CD14-positive monocyte (primary cell): ENCODE measurements around the gene NBEAL1. TPM values are rescaled to one million over a fixed set of nuclear protein-coding genes. Genes with fewer than 3 reads are reported as not detected.

Experiments used
- DNase-seq, 3 donors: peaks; one replicate each; pipeline ENCODE4 v3.0.0-alpha.2; 2011 to 2022
- H2AFZ ChIP-seq: 2 replicates; pipeline ENCODE4 v1.6.0; 2012; ENCODE audit warnings: mild to moderate bottlenecking, low read depth, low read length, inconsistent platforms; ENCODE audit not compliant: insufficient read depth, poor library complexity, severe bottlenecking
- H3K27ac ChIP-seq, 2 donors: 1 replicate in 1 of 2; 2 replicates in 1 of 2; pipeline ENCODE4 v1.5.1; 2012 to 2013; ENCODE audit warnings: low read length in 2 of 2, control low read depth in 1 of 2, inconsistent platforms in 1 of 2, low read depth in 1 of 2, mild to moderate bottlenecking in 1 of 2
- H3K27me3 ChIP-seq, 2 donors: one replicate each; pipeline versions ENCODE4 v1.6.0 to v1.6.1; 2011 to 2013; ENCODE audit warnings: low read length in 2 of 2; ENCODE audit not compliant: control insufficient read depth in 2 of 2, insufficient read depth in 2 of 2
- H3K36me3 ChIP-seq, 2 donors: replicated peaks in 1 of 2; 1 replicate in 1 of 2; 2 replicates in 1 of 2; pipeline versions ENCODE4 v1.5.1 to v1.6.1; 2012 to 2013; ENCODE audit warnings: low read length in 2 of 2, control low read depth in 1 of 2, inconsistent platforms in 1 of 2, mild to moderate bottlenecking in 1 of 2; ENCODE audit not compliant: insufficient read depth in 2 of 2, control insufficient read depth in 1 of 2
- H3K4me1 ChIP-seq, 2 donors: 1 replicate in 1 of 2; 2 replicates in 1 of 2; pipeline versions ENCODE4 v1.5.1 to v1.6.1; 2012 to 2013; ENCODE audit warnings: low read length in 2 of 2, control low read depth in 1 of 2, inconsistent platforms in 1 of 2, mild to moderate bottlenecking in 1 of 2, moderate library complexity in 1 of 2; ENCODE audit not compliant: insufficient read depth in 2 of 2, control insufficient read depth in 1 of 2
- H3K4me2 ChIP-seq: replicated peaks from 2 replicates; pipeline ENCODE3; 2012; ENCODE audit warnings: low read length, moderate library complexity, mild to moderate bottlenecking; ENCODE audit not compliant: poor library complexity, severe bottlenecking; ENCODE audit errors: extremely low read depth
- H3K4me3 ChIP-seq, 3 experiments: fragments of 200-600 bp in 1 of 3; sonication (generic) in 1 of 3; replicated peaks in 1 of 3; 1 replicate in 2 of 3; 2 replicates in 1 of 3; pipeline ENCODE4 v1.5.1; 2011 to 2013; ENCODE audit warnings: low read length in 3 of 3, mild to moderate bottlenecking in 3 of 3, control low read depth in 2 of 3, low read depth in 2 of 3, inconsistent platforms in 1 of 3, moderate library complexity in 1 of 3
- H3K79me2 ChIP-seq: 2 replicates; pipeline ENCODE4 v1.6.0; 2012; ENCODE audit warnings: mild to moderate bottlenecking, control low read depth, inconsistent platforms, low read length, moderate library complexity; ENCODE audit not compliant: insufficient read depth
- H3K9ac ChIP-seq: 2 replicates; pipeline ENCODE4 v1.6.0; 2017; ENCODE audit warnings: low read length, mild to moderate bottlenecking; ENCODE audit not compliant: insufficient read depth, poor library complexity, severe bottlenecking
- H3K9me3 ChIP-seq, 2 donors: replicated peaks in 1 of 2; 1 replicate in 1 of 2; 2 replicates in 1 of 2; pipeline versions ENCODE4 v1.5.1 to v1.6.1; 2012 to 2013; ENCODE audit warnings: low read length in 2 of 2, control low read depth in 1 of 2; ENCODE audit not compliant: control insufficient read depth in 1 of 2, insufficient read depth in 1 of 2
- H4K20me1 ChIP-seq: 2 replicates; pipeline ENCODE4 v1.6.0; 2012; ENCODE audit warnings: mild to moderate bottlenecking, low read length, control low read depth, moderate library complexity; ENCODE audit not compliant: insufficient read depth
- H3K27ac Mint-ChIP-seq, 7 donors: one replicate each; pipeline ENCODE4 v1.8.0; 2020; ENCODE audit warnings: mild to moderate bottlenecking in 7 of 7, mixed read lengths in 7 of 7, moderate library complexity in 6 of 7, inconsistent platforms in 2 of 7
- H3K27me3 Mint-ChIP-seq, 3 donors: one replicate each; pipeline ENCODE4 v1.8.0; 2021 to 2022; ENCODE audit warnings: low read depth in 3 of 3, mild to moderate bottlenecking in 3 of 3, mixed read lengths in 3 of 3, moderate library complexity in 3 of 3, inconsistent platforms in 1 of 3
- H3K36me3 Mint-ChIP-seq, 2 donors: one replicate each; pipeline ENCODE4 v1.8.0; 2020; ENCODE audit warnings: mixed read lengths in 2 of 2, inconsistent platforms in 1 of 2, mild to moderate bottlenecking in 1 of 2
- H3K4me1 Mint-ChIP-seq: one replicate; pipeline ENCODE4 v1.8.0; 2020; ENCODE audit warnings: mild to moderate bottlenecking, mixed read lengths
- H3K4me3 Mint-ChIP-seq, 2 donors: one replicate each; pipeline ENCODE4 v1.8.0; 2020; ENCODE audit warnings: mild to moderate bottlenecking in 2 of 2, mixed read lengths in 2 of 2, moderate library complexity in 1 of 2
- H3K9me3 Mint-ChIP-seq, 7 donors: one replicate each; pipeline ENCODE4 v1.8.0; 2020 to 2022; ENCODE audit warnings: mixed read lengths in 7 of 7, mild to moderate bottlenecking in 6 of 7, moderate library complexity in 6 of 7, inconsistent platforms in 2 of 7
- CTCF ChIP-seq: fragments of 200-600 bp; IDR thresholded peaks from one replicate; pipeline ENCODE4 v1.8.0; 2022; ENCODE audit warnings: antibody characterized with exemption, mild to moderate bottlenecking
- WGBS: methylation state at CpG from one replicate; pipeline ENCODE4 v1.1.5; 2013; ENCODE audit warnings: missing lambda C conversion rate; ENCODE audit not compliant: insufficient coverage; 5-methylcytosine and 5-hydroxymethylcytosine counted together
- intact Hi-C, 2 donors: fragments of 100-400 bp; cut with micrococcal nuclease; formaldehyde crosslinking; loops; one replicate each; pipeline versions ENCODE4 v1.15.0 to v1.15.1; 2023
- polyA plus RNA-seq, 3 donors: library from polyadenylated mRNA; depleted of rRNA in 1 of 3; unstranded in 2 of 3; stranded (reverse) in 1 of 3; fragments of 300-500 nt in 2 of 3; fragments of >200 nt in 1 of 3; fragmentation: Illumina TruSeq in 2 of 3; gene quantifications; 1 replicate in 2 of 3; 2 replicates in 1 of 3; pipeline ENCODE4 v1.2.3, GENCODE V29; 2012 to 2021

NBEAL1 gene
- polyA plus RNA-seq, 3 donors, result 2.5 to 5.3 (median 4.4) TPM

DNA sequence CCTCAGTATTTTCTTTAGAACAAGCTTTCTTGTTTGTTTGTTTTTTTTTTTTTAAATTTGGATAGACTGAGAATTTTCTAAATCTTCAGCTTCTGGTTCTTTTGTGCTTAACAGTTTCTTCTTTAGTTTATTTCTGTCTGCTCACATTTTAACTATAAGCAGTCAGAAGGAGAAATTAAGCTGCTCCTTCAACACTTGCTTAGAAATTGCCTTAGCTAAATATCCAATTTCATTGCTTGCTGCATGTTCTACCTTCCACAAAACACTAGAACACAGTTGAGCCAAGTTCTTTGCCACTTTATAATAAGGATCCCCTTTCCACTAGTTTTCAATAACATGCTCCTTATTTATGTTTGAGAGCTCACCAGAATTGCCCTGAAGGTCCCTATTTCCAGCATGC is 57.7 kb downstream of the NBEAL1 start:
- H3K9ac ChIP-seq, result no peak overlapping the region
- H3K27ac ChIP-seq, result no peak overlapping the region
- Mint-ChIP-seq H3K27me3 (no peaks in the 10 kb centered on the region), H3K36me3 (peaks cover 14 to 22% of the 10 kb centered on the region in 2 donors), H3K4me3 (no peak overlapping the region), H3K9me3 (peaks cover 0 to 3% (median 2%) of the 10 kb centered on the region in 7 donors), H3K4me1 (no peaks in the 10 kb centered on the region), H3K27ac (no peak overlapping the region)
- DNase-seq, result no peak
- no peak overlapping the region for H3K4me3 ChIP-seq
- no peaks in the 10 kb centered on the region for H3K4me1 ChIP-seq
- no peak overlapping the region for H3K4me2 ChIP-seq
- H3K79me2 ChIP-seq, result no peaks in the 10 kb centered on the region
- peaks cover 0 to 19% of the 10 kb centered on the region in 2 donors for H3K36me3 ChIP-seq
- intact Hi-C loops, result no loop called here
- no peaks in the 10 kb centered on the region for H3K27me3 ChIP-seq
- H4K20me1 ChIP-seq, result no peaks in the 10 kb centered on the region
- H3K9me3 ChIP-seq, result no peaks in the 10 kb centered on the region
- no peak overlapping the region for H2AFZ ChIP-seq
- no peak for TF ChIP-seq CTCF

- Histone ChIP-seq H3K79me2 (no peaks in the 10 kb centered on the region), H3K4me3 (no peak overlapping the region), H3K27me3 (no peaks in the 10 kb centered on the region), H4K20me1 (no peaks in the 10 kb centered on the region), H3K9ac (no peak overlapping the region), H3K4me2 (no peak overlapping the region), H3K27ac (no peak overlapping the region), H2AFZ (no peak overlapping the region), H3K36me3 (peaks cover 5 to 10% of the 10 kb centered on the region in 2 donors), H3K4me1 (peaks cover 0 to 4% of the 10 kb centered on the region in 2 donors), H3K9me3 (no peaks in the 10 kb centered on the region)
- intact Hi-C loops, result no loop called here
- no peak overlapping the region for H3K27ac Mint-ChIP-seq
- no CpG with 5 or more reads among the region's 3 CpGs for WGBS
- no peak for TF ChIP-seq CTCF
- DNase-seq, result no peak
- H3K27me3 Mint-ChIP-seq, result no peaks in the 10 kb centered on the region
- H3K4me3 Mint-ChIP-seq, result no peak overlapping the region
- peaks cover 12 to 18% of the 10 kb centered on the region in 2 donors for H3K36me3 Mint-ChIP-seq
- peaks cover 0 to 3% (median 0%) of the 10 kb centered on the region in 7 donors for H3K9me3 Mint-ChIP-seq
- peaks cover 3% of the 10 kb centered on the region for H3K4me1 Mint-ChIP-seq
Measured at GRCh38 chr2:203077451-203077850, 62.8 kb downstream of the NBEAL1 start.
